Fibroblast of skin of abdomen (primary cell): Measurements from ENCODE around the gene CACNA1C.

Source experiments
- DNase-seq: peaks from one replicate; pipeline ENCODE4 v3.0.0-alpha.2; 2013

Gene CACNA1C

GRCh38 chr12:2260441-2260840 is 207.7 kb downstream of the CACNA1C start:
- no peak for DNase-seq

DNA sequence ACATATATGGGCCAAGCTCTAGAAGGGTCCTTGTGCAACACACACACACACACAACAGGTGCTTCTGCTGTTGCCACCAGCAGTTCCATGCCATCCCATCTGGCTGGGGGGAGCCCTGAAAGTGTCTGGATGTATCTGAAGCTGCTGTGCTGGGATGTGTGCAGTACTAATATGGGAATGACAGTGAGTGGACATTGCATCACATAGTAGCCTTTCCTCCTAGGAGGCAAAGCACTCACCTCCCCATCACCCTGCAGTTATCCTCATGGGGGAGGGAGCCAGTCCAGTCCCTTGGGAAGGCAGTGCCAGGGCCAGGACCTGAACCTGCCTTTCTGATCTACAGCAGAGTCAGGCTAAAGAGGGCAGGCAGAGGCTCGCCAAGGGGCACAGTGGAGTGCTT is 208.9 kb downstream of the CACNA1C start:
- no peak for DNase-seq

DNA sequence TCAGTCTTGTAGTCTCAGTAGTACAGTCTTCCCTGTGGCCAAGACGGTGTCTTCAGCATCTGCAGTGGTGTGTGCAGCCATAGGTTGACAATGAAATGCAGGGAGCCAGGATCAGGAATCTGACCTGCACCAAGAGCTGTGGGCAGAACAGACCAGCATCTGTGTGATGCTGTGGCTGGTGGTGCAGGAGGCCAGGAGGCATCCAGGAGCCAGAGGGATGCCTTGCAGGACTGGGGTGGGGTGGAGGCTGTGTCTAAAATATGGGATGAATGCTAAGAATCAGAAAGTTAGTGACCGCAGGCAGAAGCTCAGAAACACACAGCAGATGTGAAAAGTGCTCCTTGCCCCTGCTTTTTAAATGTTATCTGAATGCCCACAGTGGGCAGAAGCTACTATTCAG is 209.7 kb downstream of the CACNA1C start:
- DNase-seq, result no peak

GRCh38 chr12:2263901-2264300 is 211.1 kb downstream of the CACNA1C start:
- DNase-seq, result no peak

- DNase-seq, result peak; percentile 97
Measured at GRCh38 chr12:2264651-2265232, 212.0 kb downstream of the CACNA1C start.

DNA sequence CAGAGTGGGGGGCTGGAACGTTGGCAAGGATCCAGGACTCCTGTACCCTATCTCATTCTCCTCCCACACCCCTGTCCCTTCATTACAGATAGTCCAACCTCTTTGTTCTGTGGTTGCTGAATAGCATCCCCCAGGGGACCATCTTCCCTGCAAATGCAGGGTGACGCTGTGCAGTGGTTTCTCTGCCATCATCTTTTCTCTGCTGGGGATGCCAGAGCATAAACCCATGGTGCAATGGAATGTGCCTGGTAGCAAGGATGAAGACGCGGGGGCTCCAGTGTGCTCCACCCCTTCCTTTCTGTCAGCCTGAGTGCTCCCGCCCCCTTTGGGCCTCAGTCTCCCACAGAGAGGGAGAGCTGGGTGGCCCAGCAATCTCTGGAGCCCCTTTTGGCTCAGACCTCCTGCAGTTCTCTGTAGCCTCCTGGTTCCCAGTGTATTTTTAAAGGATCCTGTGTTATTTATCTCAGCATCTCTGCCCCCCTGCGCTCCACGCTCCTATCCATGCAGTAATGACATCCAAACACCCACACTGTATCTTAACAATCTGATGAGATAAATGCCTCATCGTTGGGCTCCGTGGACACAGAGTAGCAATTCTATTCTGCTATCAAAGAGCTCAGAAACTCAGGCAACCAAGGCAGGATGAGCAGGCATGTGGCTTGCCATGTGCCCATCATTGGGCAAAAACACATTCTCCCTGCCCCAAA is 212.8 kb downstream of the CACNA1C start:
- DNase-seq, result peak; percentile 83

GRCh38 chr12:2266666-2267620 is 214.2 kb downstream of the CACNA1C start:
- DNase-seq, result no peak

GRCh38 chr12:2267703-2268470 is 215.1 kb downstream of the CACNA1C start:
- DNase-seq, result peak; percentile 83

- peak; percentile 95 for DNase-seq
Measured at GRCh38 chr12:2268471-2269286, 215.9 kb downstream of the CACNA1C start.

GRCh38 chr12:2270846-2271245 is 218.1 kb downstream of the CACNA1C start:
- no peak for DNase-seq

DNA sequence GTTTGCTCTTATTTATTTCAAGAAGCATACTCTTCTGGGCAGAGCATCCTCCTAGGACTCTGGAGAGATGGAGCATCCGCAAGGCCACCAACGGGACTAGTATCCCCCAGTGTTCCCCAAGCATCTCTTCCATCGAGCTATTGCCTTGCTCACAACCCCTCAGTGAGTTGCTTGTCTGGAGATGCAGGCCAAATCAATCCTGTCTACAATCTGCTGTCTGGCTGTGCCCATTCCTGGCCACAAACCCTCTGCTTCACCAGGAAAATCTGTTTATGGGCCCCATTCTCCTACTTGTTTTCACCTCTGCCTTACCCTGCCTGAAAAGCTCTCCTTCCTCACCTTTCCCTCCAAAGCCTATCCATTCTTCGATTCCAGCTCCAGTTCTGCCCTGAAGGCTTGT is 219.2 kb downstream of the CACNA1C start:
- DNase-seq, result no peak

DNA sequence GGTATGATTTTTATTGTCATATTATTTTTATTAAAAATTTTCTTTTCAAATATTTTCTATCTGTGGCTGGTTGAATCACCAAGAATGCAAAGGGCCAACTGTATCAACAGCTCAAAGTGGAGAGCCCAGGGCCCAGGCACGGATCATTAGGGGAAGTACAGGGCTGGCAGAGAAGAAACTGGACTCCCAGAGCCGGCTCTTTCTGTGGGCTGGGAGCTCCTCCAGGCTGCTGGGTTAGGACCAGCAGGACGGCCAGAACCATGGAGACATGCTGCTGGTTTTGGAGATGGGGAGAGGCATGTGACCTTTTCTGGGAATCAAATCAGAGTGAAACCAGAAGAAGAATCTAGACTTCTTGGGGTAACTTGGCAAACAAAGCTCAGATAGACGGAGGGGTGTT is 220.5 kb downstream of the CACNA1C start:
- peak; percentile 60 for DNase-seq

DNA sequence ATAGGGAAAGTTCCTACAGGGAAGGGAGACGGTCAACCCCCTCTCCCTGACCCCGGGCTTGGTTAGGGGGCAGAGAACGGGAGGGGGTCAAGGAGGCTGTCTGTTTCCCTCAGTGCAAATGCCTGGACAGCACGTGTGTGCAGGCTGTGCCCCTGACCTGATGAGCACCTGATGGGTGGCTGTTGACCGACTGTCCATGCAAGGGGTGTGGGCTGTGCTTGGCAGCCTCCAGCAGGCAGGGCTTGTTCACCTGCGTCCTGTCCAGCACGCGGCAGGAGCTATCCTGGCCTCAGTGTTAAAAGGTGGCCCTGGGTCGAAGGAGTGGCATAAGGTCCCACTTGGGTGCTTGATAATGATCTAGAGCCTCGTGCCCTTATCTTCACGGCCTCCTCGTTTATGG is 221.0 kb downstream of the CACNA1C start:
- DNase-seq, result no peak

- no peak for DNase-seq
Measured at GRCh38 chr12:2274733-2275132, 221.9 kb downstream of the CACNA1C start.

DNA sequence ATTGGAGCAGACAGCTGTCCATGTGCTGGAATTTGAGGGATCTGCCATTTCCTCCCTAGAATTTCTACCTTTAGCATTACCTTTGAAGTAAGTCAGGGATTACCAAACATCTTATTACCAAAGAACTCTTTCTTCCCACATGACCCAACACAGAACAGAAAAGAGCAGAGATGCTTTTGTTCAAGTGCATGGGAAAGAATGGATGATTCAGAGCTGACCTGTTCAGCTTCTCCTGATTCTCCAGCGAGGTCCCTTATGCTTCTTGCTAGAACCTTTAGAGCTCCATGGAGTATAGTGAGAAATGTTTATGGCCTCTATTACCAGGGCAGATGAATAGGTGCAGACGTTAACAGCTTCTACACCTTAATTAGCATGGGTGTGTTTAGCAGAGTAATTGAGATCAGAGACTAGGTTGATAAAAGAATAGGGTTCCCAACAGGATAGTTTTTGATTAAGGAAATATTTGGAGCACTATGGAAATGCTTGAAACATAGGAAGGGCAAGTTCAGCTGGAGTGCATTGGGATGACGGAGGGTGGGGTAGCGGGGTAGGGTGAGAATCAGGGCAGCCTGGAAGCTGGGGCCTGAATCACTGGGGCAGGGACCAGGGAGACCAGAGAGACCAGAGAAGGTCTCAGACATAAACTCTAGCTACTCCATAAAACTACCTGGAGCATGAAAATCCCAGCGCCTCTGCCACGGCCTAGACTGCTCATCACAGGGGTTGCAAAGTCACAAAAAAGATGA is 223.7 kb downstream of the CACNA1C start:
- DNase-seq, result no peak

- no peak for DNase-seq
Measured at GRCh38 chr12:2277492-2278155, 224.8 kb downstream of the CACNA1C start.

DNA sequence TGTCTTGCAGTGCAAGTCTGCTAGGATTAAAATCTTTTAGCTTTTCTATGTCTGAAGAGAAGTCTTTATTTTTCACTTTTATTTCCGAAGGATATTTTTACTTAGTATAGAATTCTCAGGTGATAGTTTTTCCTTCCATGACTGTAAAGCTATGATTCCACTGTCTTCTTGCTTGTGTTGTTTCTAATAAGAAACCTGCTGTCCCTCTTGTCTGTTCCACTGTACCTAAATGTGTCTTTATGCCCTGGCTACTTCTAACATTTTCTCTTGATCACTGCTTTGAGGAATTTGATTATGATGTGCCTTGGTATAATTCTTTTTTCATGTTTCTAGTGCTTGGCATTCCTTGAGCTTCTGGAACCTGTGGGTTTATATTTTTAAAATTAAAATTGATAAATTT is 228.7 kb downstream of the CACNA1C start:
- DNase-seq, result no peak

- DNase-seq, result peak; percentile 56
Measured at GRCh38 chr12:2282318-2282717, 229.5 kb downstream of the CACNA1C start.

- DNase-seq, result no peak
Measured at GRCh38 chr12:2283480-2283879, 230.7 kb downstream of the CACNA1C start.

DNA sequence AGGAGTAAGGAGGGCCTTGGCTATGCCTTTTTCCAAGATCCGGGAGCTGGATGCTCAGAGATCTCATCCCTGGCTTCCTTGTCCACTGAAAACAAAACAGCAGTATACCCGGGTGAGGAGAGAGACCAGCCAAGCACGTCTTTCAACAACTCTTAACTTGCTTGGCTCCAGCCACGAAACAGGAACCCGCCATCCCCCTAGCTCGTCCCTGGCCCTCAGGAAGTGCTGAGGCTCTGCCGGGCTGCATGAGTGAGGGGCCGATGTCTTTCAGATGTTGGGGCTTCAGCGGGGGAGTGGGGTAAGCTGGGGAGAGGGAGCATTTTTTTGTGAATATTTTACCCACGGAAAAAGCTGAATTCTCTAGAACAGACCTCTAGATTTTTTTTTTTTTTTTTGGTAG is 231.1 kb downstream of the CACNA1C start:
- DNase-seq, result peak; percentile 88
